Heart right ventricle (tissue), 16 donors: ENCODE results near the gene BCL2L1. TPM values are rescaled to one million over a fixed set of nuclear protein-coding genes. Genes with fewer than 3 reads are reported as not detected.

Source experiments
- ATAC-seq, 8 donors: fragments of 200-7000 bp; cut with Tn5 transposase; one replicate each; pipeline ENCODE4 v1.9.1; 2020; ENCODE audit warnings: mild to moderate bottlenecking in 8 of 8, moderate library complexity in 8 of 8, moderate number of reproducible peaks in 1 of 8
- DNase-seq, 2 donors: peaks; one replicate each; pipeline ENCODE4 v3.0.0-alpha.2; 2020
- H3K27ac ChIP-seq, 10 donors: fragments of 200-600 bp; sonication (generic) in 2 of 10; one replicate each; pipeline versions ENCODE4 v1.5.0 to v1.8.0; 2020 to 2022; ENCODE audit warnings: mild to moderate bottlenecking in 3 of 10
- H3K27me3 ChIP-seq, 7 donors: fragments of 200-600 bp; one replicate each; pipeline ENCODE4 v1.8.0; 2021 to 2022; ENCODE audit warnings: mild to moderate bottlenecking in 2 of 7
- H3K36me3 ChIP-seq, 9 donors: fragments of 200-600 bp; sonication (generic) in 1 of 9; one replicate each; pipeline versions ENCODE4 v1.5.0 to v1.8.0; 2020 to 2022; ENCODE audit warnings: mild to moderate bottlenecking in 2 of 9
- H3K4me1 ChIP-seq, 9 donors: fragments of 200-600 bp; sonication (generic) in 1 of 9; one replicate each; pipeline versions ENCODE4 v1.5.0 to v1.8.0; 2020 to 2022; ENCODE audit warnings: mild to moderate bottlenecking in 4 of 9
- H3K4me3 ChIP-seq, 10 donors: fragments of 200-600 bp; sonication (generic) in 2 of 10; one replicate each; pipeline versions ENCODE4 v1.5.0 to v1.8.0; 2020 to 2022; ENCODE audit warnings: mild to moderate bottlenecking in 7 of 10, moderate library complexity in 2 of 10
- H3K9me3 ChIP-seq, 11 donors: fragments of 200-600 bp in 10 of 11; sonication (generic) in 2 of 11; one replicate each; pipeline versions ENCODE4 v1.5.0 to v1.8.0; 2013 to 2022; ENCODE audit warnings: mild to moderate bottlenecking in 2 of 11, control low read depth in 1 of 11, moderate library complexity in 1 of 11
- WGBS, 2 donors: extraction: QIAGEN DNeasy Blood & Tissue Kit; methylation state at CpG; one replicate each; pipeline ENCODE4 v1.1.7; 2013; ENCODE audit warnings: inconsistent platforms in 1 of 2; 5-methylcytosine and 5-hydroxymethylcytosine counted together
- intact Hi-C, 10 donors: fragments of 100-400 bp; cut with DNase I; formaldehyde crosslinking; loops; one replicate each; pipeline versions ENCODE4 v1.11.1 to v1.14.2; 2022
- polyA plus RNA-seq, 2 donors: library from polyadenylated mRNA; stranded (reverse); fragments of 200-250 nt; gene quantifications; one replicate each; pipeline ENCODE4 v1.2.3, GENCODE V29; 2013
- total RNA-seq, 10 donors: library from RNA; stranded (reverse); fragmentation: NEBNext Ultra II Directional in 3 of 10; extraction: Animal tissue kit (Norgen Biotek cat#: 25700) in 3 of 10; gene quantifications; one replicate each; pipeline versions ENCODE4 v1.2.1 to v1.2.4, GENCODE V29; 2021 to 2023
- TF ChIP-seq, protein P1 (sequence below), 9 donors: fragments of 200-600 bp; sonication (generic) in 2 of 9; IDR thresholded peaks; one replicate each; pipeline versions ENCODE4 v1.5.0 to v1.8.0; 2021 to 2022; ENCODE audit warnings: antibody characterized with exemption in 9 of 9, mild to moderate bottlenecking in 5 of 9, moderate library complexity in 1 of 9
- donor health status: Arrhythmogenic right ventricular cardiomyopathy.
- donor health status: ischemic (EF 13 %, LVEDD 7.1; RV severe dilation, severe dysfunction).
- donor health status: healthy with polysubstance abuse.
- donor health status: DM: no; HTN: yes; CAD: no.
- donor health status: DM: no; HTN: no; CAD: no.
- donor health status: ischemic (EF 25% LVEDD 6.9; RV normal size, moderate dysfunction).
- donor health status: ischemic (EF 25% LVEDD 5.7; RV mildly dilated, moderate dysfunction).
- donor health status: healthy.
- donor health status: DM: yes; HTN: yes; CAD: no.
- donor health status: Ischemic cardiomyopathy.
- donor health status: ischemic (EF 35%, LVEDD 5.7; RV mildly dilated, moderate dysfunction).
- donor health status: nonischemic (EF 11% LVEDD 7.7; RV severe dilation, severe dysfunction).
- donor health status: DM: yes; HTN: yes; CAD: no.
- donor health status: PGD.
- donor health status: ischemic (EF 29% LVEDD 5.4; RV normal size, mild dysfunction).
- donor health status: nonischemic (EF 23%, LVEDD 6.1; RV moderate dilation, normal function).

BCL2L1 gene
- total and polyA plus RNA-seq, 12 donors, result 34.7 to 128 (median 45.9) TPM

DNA sequence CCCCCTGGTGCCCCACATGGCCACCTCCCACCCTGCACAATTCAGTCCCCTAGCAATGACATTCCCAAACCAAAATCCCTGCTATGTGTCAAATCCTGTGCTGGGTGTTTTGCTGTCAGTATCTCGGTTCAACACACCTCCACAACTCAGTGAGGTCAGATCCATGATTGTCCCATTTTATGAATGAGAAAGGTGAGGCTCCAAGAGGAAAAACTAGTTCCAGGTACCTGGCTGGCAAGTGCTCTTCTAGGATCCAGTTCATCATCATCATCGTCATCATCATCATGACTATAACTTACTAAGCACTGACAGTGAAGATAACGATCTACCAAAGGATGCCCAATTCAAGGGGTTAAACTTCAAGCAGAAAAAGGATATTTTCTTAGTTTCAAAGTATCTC lies 102.4 kb downstream of the BCL2L1 start:
- Histone ChIP-seq H3K9me3 (no peaks in the 10 kb centered on the region), H3K36me3 (no peaks in the 10 kb centered on the region), H3K27ac (no peak overlapping the region), H3K4me3 (no peak overlapping the region), H3K4me1 (peaks cover 0 to 20% (median 14%) of the 10 kb centered on the region in 9 donors), H3K27me3 (no peaks in the 10 kb centered on the region)
- WGBS, 2 donors, result 83 to 89% methylated on average over 3 of the region's 3 CpGs
- intact Hi-C loops, result no loop called here
- ATAC-seq, result no peak
- TF ChIP-seq, protein P1, sequence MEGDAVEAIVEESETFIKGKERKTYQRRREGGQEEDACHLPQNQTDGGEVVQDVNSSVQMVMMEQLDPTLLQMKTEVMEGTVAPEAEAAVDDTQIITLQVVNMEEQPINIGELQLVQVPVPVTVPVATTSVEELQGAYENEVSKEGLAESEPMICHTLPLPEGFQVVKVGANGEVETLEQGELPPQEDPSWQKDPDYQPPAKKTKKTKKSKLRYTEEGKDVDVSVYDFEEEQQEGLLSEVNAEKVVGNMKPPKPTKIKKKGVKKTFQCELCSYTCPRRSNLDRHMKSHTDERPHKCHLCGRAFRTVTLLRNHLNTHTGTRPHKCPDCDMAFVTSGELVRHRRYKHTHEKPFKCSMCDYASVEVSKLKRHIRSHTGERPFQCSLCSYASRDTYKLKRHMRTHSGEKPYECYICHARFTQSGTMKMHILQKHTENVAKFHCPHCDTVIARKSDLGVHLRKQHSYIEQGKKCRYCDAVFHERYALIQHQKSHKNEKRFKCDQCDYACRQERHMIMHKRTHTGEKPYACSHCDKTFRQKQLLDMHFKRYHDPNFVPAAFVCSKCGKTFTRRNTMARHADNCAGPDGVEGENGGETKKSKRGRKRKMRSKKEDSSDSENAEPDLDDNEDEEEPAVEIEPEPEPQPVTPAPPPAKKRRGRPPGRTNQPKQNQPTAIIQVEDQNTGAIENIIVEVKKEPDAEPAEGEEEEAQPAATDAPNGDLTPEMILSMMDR (IDR thresholded peaks at IDR 0.05), result no peak
- DNase-seq, result no peak

DNA sequence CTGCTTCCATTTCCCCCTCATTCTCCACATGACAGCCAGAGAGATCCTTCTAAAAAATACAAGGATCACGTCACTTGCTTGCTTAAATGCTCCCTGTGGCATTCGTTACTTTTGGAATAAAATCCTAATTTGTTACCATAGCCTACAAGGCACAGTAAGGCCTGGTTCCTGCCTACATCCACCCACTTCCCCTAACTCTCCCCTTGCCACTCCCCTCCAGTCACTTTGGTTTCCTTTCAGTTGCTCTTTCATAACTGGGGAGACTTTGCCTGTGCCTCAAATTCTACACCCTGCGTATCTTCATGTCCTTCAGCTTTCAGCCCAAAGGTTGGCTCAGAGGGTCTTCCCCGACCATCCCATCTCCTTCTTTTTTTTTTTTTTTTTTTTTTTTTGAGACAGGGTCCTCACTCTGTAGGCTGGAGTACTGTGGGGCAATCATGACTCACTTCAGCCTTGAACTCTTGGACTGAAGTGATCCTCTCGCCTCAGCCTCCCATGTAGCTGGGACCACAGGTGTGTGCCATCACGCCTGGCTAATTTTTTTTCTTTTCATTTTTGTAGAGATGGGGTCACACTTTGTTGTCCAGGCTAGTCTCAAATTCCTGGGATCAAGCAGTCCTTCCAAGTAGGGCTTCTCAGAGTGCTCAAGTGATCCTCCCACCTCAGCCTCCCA lies 105.1 kb downstream of the BCL2L1 start:
- Histone ChIP-seq H3K4me1 (peaks cover 0 to 20% (median 10%) of the 10 kb centered on the region in 9 donors), H3K27ac (peak overlapping the region in 1 of 10 donors; percentile 0), H3K36me3 (no peaks in the 10 kb centered on the region), H3K4me3 (no peak overlapping the region), H3K27me3 (no peaks in the 10 kb centered on the region), H3K9me3 (no peaks in the 10 kb centered on the region)
- TF ChIP-seq, protein P1 (IDR thresholded peaks at IDR 0.05), result no peak
- 77 to 90% methylated on average over 6 of the region's 6 CpGs for WGBS, 2 donors
- ATAC-seq (no peak), DNase-seq (no peak)
- intact Hi-C loops, result no loop called here

DNA sequence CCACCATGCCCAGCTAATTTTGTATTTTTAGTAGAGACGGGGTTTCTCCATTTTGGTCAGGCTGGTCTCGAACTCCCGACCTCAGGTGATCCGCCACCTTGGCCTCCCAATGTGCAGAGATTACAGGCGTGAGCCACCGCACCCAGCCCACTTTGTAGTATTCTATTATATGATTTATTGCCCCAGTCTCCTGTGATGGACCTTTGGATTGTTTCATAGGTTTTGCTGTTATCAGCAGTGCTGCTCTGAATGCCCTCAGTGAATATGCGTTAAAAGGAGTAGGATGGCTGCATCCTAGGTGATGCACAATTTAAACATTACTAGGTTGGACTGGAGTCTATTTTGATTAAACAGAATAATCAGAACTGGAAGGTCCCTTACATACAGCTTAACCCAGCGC lies 107.3 kb downstream of the BCL2L1 start:
- no peak for ATAC-seq
- intact Hi-C loops, result no loop called here
- TF ChIP-seq, protein P1 (IDR thresholded peaks at IDR 0.05), result no peak
- DNase-seq, result no peak
- H3K9me3 ChIP-seq, result no peaks in the 10 kb centered on the region
- no peaks in the 10 kb centered on the region for H3K27me3 ChIP-seq
- H3K36me3 ChIP-seq, result no peaks in the 10 kb centered on the region
- whole genome bisulfite sequencing, 2 donors, result 93 to 94% methylated on average over 8 of the region's 8 CpGs
- no peak overlapping the region for H3K27ac ChIP-seq
- H3K4me3 ChIP-seq, result no peak overlapping the region
- H3K4me1 ChIP-seq, result peaks cover 0 to 31% (median 14%) of the 10 kb centered on the region in 9 donors

Other genes with a start within 250 kb of the BCL2L1 start
- gene DEFB124, start 247.7 kb downstream of the BCL2L1 start, total RNA-seq, result 1 to 10 TPM in 2 of 10 donors, not detected in 8; 1.5 to 3.1 TPM
- 1 to 10 TPM in 1 of 2 donors, under 1 TPM in 1; 0.13 to 1.5 TPM for gene DEFB124, start 247.7 kb downstream of the BCL2L1 start, polyA plus RNA-seq
- gene REM1, start 247.6 kb downstream of the BCL2L1 start, total RNA-seq, result 1 to 10 TPM in 7 of 10 donors, under 1 TPM in 3; 0.60 to 3.4 (median 1.3) TPM
- 1 to 10 TPM; 3.9 to 7.2 TPM for gene REM1, start 247.6 kb downstream of the BCL2L1 start, polyA plus RNA-seq
- gene HM13, start 208.4 kb downstream of the BCL2L1 start, total RNA-seq, result 10 to 100 TPM; 27.5 to 71.6 (median 33.5) TPM
- 100 to 1,000 TPM in 1 of 2 donors, 10 to 100 TPM in 1; 65.1 to 102 TPM for gene HM13, start 208.4 kb downstream of the BCL2L1 start, polyA plus RNA-seq
- gene ID1, start 117.6 kb downstream of the BCL2L1 start, total RNA-seq, result 100 to 1,000 TPM in 7 of 10 donors, 10 to 100 TPM in 3; 42.8 to 204 (median 109) TPM
- gene ID1, start 117.6 kb downstream of the BCL2L1 start, polyA plus RNA-seq, result 100 to 1,000 TPM; 230 to 551 TPM
- 10 to 100 TPM in 3 of 10 donors, 1 to 10 TPM in 7; 3.8 to 20.1 (median 7.5) TPM for gene COX4I2, start 85.0 kb downstream of the BCL2L1 start, total RNA-seq
- 100 to 1,000 TPM in 1 of 2 donors, 10 to 100 TPM in 1; 30.4 to 103 TPM for gene COX4I2, start 85.0 kb downstream of the BCL2L1 start, polyA plus RNA-seq
- 1 to 10 TPM in 4 of 10 donors, under 1 TPM in 6; 0.17 to 9.6 (median 0.85) TPM for gene TPX2, start 16.4 kb upstream of the BCL2L1 start, total RNA-seq
- under 1 TPM; 0.29 to 0.72 TPM for gene TPX2, start 16.4 kb upstream of the BCL2L1 start, polyA plus RNA-seq
- 1 to 10 TPM in 1 of 10 donors, under 1 TPM in 8, not detected in 1; 0.06 to 2.1 (median 0.28) TPM for gene MYLK2, start 96.5 kb upstream of the BCL2L1 start, total RNA-seq
- under 1 TPM in 1 of 2 donors, not detected in 1; 0.16 TPM for gene MYLK2, start 96.5 kb upstream of the BCL2L1 start, polyA plus RNA-seq
- 1 to 10 TPM; 1.4 to 6.5 (median 2.5) TPM for gene FOXS1, start 122.7 kb upstream of the BCL2L1 start, total RNA-seq
- 1 to 10 TPM; 6.0 to 7.5 TPM for gene FOXS1, start 122.7 kb upstream of the BCL2L1 start, polyA plus RNA-seq
- gene DUSP15, start 147.7 kb upstream of the BCL2L1 start, total RNA-seq, result 1 to 10 TPM; 1.7 to 7.2 (median 5.0) TPM
- gene DUSP15, start 147.7 kb upstream of the BCL2L1 start, polyA plus RNA-seq, result 1 to 10 TPM in 1 of 2 donors, under 1 TPM in 1; 0.90 to 6.0 TPM
- gene TTLL9, start 147.8 kb upstream of the BCL2L1 start, total RNA-seq, result under 1 TPM in 1 of 10 donors, not detected in 9; 0.15 TPM
- under 1 TPM; 0.03 to 0.07 TPM for gene TTLL9, start 147.8 kb upstream of the BCL2L1 start, polyA plus RNA-seq
- 10 to 100 TPM in 1 of 10 donors, 1 to 10 TPM in 9; 6.4 to 10.7 (median 7.5) TPM for gene PDRG1, start 229.2 kb upstream of the BCL2L1 start, total RNA-seq
- gene PDRG1, start 229.2 kb upstream of the BCL2L1 start, polyA plus RNA-seq, result 10 to 100 TPM in 1 of 2 donors, 1 to 10 TPM in 1; 7.3 to 12.8 TPM
- not detected for gene XKR7, start 245.3 kb upstream of the BCL2L1 start, total RNA-seq
- not detected for gene XKR7, start 245.3 kb upstream of the BCL2L1 start, polyA plus RNA-seq